ENCODE results near the gene CELF2. TPM values are rescaled to one million over a fixed set of nuclear protein-coding genes. Genes with fewer than 3 reads are reported as not detected.

Gene CELF2
- total RNA-seq, 4 donors from 2014 or later = 30.0 to 56.6 (median 43.3) TPM

GRCh38 chr10:11192304-11193000 is 174.8 kb downstream of the CELF2 start:
- DNase-seq = peak; percentile 64 to 72
- TF ChIP-seq, protein P1, sequence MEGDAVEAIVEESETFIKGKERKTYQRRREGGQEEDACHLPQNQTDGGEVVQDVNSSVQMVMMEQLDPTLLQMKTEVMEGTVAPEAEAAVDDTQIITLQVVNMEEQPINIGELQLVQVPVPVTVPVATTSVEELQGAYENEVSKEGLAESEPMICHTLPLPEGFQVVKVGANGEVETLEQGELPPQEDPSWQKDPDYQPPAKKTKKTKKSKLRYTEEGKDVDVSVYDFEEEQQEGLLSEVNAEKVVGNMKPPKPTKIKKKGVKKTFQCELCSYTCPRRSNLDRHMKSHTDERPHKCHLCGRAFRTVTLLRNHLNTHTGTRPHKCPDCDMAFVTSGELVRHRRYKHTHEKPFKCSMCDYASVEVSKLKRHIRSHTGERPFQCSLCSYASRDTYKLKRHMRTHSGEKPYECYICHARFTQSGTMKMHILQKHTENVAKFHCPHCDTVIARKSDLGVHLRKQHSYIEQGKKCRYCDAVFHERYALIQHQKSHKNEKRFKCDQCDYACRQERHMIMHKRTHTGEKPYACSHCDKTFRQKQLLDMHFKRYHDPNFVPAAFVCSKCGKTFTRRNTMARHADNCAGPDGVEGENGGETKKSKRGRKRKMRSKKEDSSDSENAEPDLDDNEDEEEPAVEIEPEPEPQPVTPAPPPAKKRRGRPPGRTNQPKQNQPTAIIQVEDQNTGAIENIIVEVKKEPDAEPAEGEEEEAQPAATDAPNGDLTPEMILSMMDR (IDR thresholded peaks at IDR 0.05 in 4 of 5, conservative IDR thresholded peaks at IDR 0.05 in 1 of 5) = peak in 2 of 5 experiments; percentile 13 to 16
- no peak for TF ChIP-seq POLR2A (IDR thresholded peaks at IDR 0.05)
- Histone ChIP-seq H3K27me3 (no peaks in the 10 kb centered on the region), H3K27ac (peak overlapping the region in 2 of 4 donors; percentile 1 to 6), H3K4me3 (no peak overlapping the region), H3K9me3 (no peaks in the 10 kb centered on the region), H3K36me3 (no peaks in the 10 kb centered on the region), H3K4me1 (peaks cover 28 to 30% of the 10 kb centered on the region in 2 donors)
- in situ Hi-C loops (cut with MboI; ENCODE audit: low sequenced_read_pairs in 4 of 4) = no loop called here
- intact Hi-C loops (cut with DNase I; ENCODE audit: low total_unique reads) = loop anchor here (5.0 kb wide), 1 partner anchor 45 kb away; no protein-coding TSS in a partner anchor
- ATAC-seq = peak; percentile 89 to 94

DNA sequence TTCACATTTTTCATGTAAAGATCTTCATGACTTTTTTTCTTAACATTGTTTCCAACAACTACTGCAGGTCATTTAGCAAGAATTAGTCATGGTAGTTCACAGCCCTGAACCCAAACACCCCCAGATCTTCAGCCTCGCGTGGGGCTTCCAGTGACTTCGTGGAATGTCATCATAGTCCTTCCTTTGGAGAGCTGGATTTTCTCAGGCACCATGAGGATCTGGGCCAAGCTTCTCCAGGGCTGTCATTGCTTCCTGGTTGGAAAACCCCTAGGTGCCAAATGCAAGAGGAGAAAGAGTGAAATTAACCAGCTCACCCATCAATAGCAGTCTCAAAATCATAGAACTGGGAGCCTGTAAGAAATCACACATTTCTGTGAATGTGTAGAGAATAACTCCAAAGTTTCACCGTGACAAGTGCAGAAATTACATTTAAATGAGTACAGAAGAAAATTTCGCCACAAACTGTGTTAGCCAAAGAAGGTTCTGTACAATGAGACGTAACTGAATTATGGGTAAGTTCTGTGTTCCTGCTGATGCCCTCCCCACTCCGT is 175.4 kb downstream of the CELF2 start:
- no peaks in the 10 kb centered on the region for H3K36me3 ChIP-seq
- no peaks in the 10 kb centered on the region for H3K27me3 ChIP-seq
- H3K27ac ChIP-seq = peak overlapping the region in 1 of 4 donors; percentile 4
- in situ Hi-C loops (cut with MboI; ENCODE audit: low sequenced_read_pairs in 4 of 4) (no loop called here), intact Hi-C loops (cut with DNase I; ENCODE audit: low total_unique reads) (loop anchor here (5.0 kb wide), 1 partner anchor 46 kb away; no protein-coding TSS in a partner anchor)
- no peaks in the 10 kb centered on the region for H3K9me3 ChIP-seq
- H3K4me1 ChIP-seq = peaks cover 29 to 31% of the 10 kb centered on the region in 2 donors
- ATAC-seq (no peak), DNase-seq (no peak)
- TF ChIP-seq POLR2A (IDR thresholded peaks at IDR 0.05) = no peak
- TF ChIP-seq, protein P1 (IDR thresholded peaks at IDR 0.05 in 4 of 5, conservative IDR thresholded peaks at IDR 0.05 in 1 of 5) = no peak
- H3K4me3 ChIP-seq = no peak overlapping the region

GRCh38 chr10:11194859-11195586 is 177.4 kb downstream of the CELF2 start:
- no peak for ATAC-seq
- Histone ChIP-seq H3K4me3 (no peak overlapping the region), H3K4me1 (peaks cover 21 to 23% of the 10 kb centered on the region in 2 donors), H3K36me3 (no peaks in the 10 kb centered on the region), H3K27me3 (no peaks in the 10 kb centered on the region), H3K9me3 (no peaks in the 10 kb centered on the region), H3K27ac (no peak overlapping the region)
- in situ Hi-C loops (cut with MboI; ENCODE audit: low sequenced_read_pairs in 4 of 4) = no loop called here
- no peak for DNase-seq
- TF ChIP-seq, protein P1 (IDR thresholded peaks at IDR 0.05 in 4 of 5, conservative IDR thresholded peaks at IDR 0.05 in 1 of 5) = no peak
- no peak for TF ChIP-seq POLR2A (IDR thresholded peaks at IDR 0.05)
- intact Hi-C loops (cut with DNase I; ENCODE audit: low total_unique reads) = loop anchor here (5.0 kb wide), 1 partner anchor 48 kb away; no protein-coding TSS in a partner anchor

GRCh38 chr10:11195623-11196022 is 178.0 kb downstream of the CELF2 start:
- in situ Hi-C loops (cut with MboI; ENCODE audit: low sequenced_read_pairs in 4 of 4) (no loop called here), intact Hi-C loops (cut with DNase I; ENCODE audit: low total_unique reads) (no loop called here)
- Histone ChIP-seq H3K27me3 (no peaks in the 10 kb centered on the region), H3K27ac (no peak overlapping the region), H3K4me1 (peaks cover 20 to 23% of the 10 kb centered on the region in 2 donors), H3K4me3 (no peak overlapping the region), H3K9me3 (no peaks in the 10 kb centered on the region), H3K36me3 (no peaks in the 10 kb centered on the region)
- ATAC-seq = no peak
- TF ChIP-seq, protein P1 (IDR thresholded peaks at IDR 0.05 in 4 of 5, conservative IDR thresholded peaks at IDR 0.05 in 1 of 5) = no peak
- TF ChIP-seq POLR2A (IDR thresholded peaks at IDR 0.05) = no peak
- DNase-seq = no peak
